ENCODE results near the gene FBXO42. TPM values are rescaled to one million over a fixed set of nuclear protein-coding genes. Genes with fewer than 3 reads are reported as not detected.

The FBXO42 gene
- total and polyA plus RNA-seq, 2 of the 8 experiments (the other 6 are each of a cell fraction or from before 2014, with no cell fraction given): 15.1 to 17.0 TPM

DNA sequence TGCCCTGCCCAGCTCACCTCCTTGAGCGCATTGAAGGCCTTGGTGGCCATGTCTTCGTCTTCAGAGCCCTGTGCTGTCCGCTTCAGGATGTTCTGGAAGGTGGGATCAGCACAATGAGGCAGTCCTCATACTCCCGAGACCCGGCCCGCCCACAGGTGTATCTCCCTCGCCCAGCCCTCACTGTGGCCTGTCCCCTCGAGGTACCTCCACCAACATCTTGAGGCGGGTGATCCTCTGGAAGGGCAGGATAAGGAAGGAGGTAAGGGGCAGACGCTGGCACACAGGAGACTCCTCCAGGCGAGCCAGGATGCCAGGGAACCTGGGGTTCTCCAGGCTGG is 147.0 kb downstream of the FBXO42 start:
- H3K27me3 ChIP-seq (replicated peaks in 1 of 4; ENCODE audit: control insufficient read depth in 3 of 4, extremely low read depth in 1 of 4, insufficient read depth in 3 of 4, low read length in 3 of 4): no peaks in the 10 kb centered on the region
- H3K27ac ChIP-seq (ENCODE audit: low read depth, low read length): no peak overlapping the region
- H4K8ac ChIP-seq (ENCODE audit: extremely low read depth, insufficient read depth, low read length): no peak overlapping the region
- no peak overlapping the region for H2AFZ ChIP-seq (ENCODE audit: low read length)
- H3K4me3 ChIP-seq (ENCODE audit: extremely low read depth in 1 of 4, insufficient read depth in 2 of 4, low read depth in 3 of 4, low read length in 4 of 4): no peak overlapping the region
- 0 out of 2 replicates have a peak overlapping the region, but pooled peaks have one; percentile 56 for H2AK5ac ChIP-seq (ENCODE audit: low read depth, low read length)
- H3K4me2 ChIP-seq (ENCODE audit: insufficient read depth in 1 of 2, low read depth in 2 of 2, low read length in 2 of 2): no peak overlapping the region
- FAIRE-seq (no peak), DNase-seq (ENCODE audit: low read depth in 1 of 2, low spot score in 2 of 2) (no peak)
- H3K4me1 ChIP-seq (replicated peaks in 1 of 4; ENCODE audit: control insufficient read depth in 3 of 4, insufficient read depth in 4 of 4, low read length in 3 of 4): peaks cover 0 to 20% (median 13%) of the 10 kb centered on the region in 4 experiments; a peak in 6 of 7 replicates
- no peak overlapping the region for H2BK12ac ChIP-seq (ENCODE audit: low read depth, low read length)
- no peaks in the 10 kb centered on the region for H3K9me3 ChIP-seq (ENCODE audit: insufficient read depth in 2 of 2, low read depth in 1 of 2, low read length in 1 of 2)
- peaks cover 0 to 13% of the 10 kb centered on the region in 2 experiments; a peak in 2 of 4 replicates for H3K79me2 ChIP-seq (ENCODE audit: control insufficient read depth in 1 of 2, insufficient read depth in 2 of 2, low read length in 2 of 2)
- POLR2A ChIA-PET (ENCODE audit: partially characterized antibody): interaction anchor here (1.0 to 1.7 kb wide), 3 partner anchors 11 to 39 kb away, joined by 3 to 4 read pairs (median 4); no protein-coding TSS in a partner anchor
- no peak overlapping the region for H3K9ac ChIP-seq (replicated peaks in 1 of 4; ENCODE audit: extremely low read depth in 1 of 4, low read depth in 3 of 4, low read length in 3 of 4)
- H3K79me1 ChIP-seq (ENCODE audit: low read depth, low read length): peaks cover 5% of the 10 kb centered on the region; the same call in 1 of the 2 replicates
- no peak overlapping the region for H3K18ac ChIP-seq (ENCODE audit: extremely low read depth, low read length)
- WGBS, 2 experiments (ENCODE audit: extremely low coverage in 1 of 2, insufficient coverage in 1 of 2, insufficient read length in 1 of 2, insufficient replicate concordance in 2 of 2, low coverage in 1 of 2, low lambda C conversion rate in 2 of 2, missing lambda C conversion rate in 1 of 2): 80% methylated on average over 11 of the region's 11 CpGs; no CpG with 5 or more reads in 1 of the 2 experiments
- H3K23me2 ChIP-seq (ENCODE audit: low read depth, low read length): peaks cover 6% of the 10 kb centered on the region
- no peak overlapping the region for H3K4ac ChIP-seq (replicated peaks; ENCODE audit: insufficient read length, low read depth, low read length)
- H2BK120ac ChIP-seq (replicated peaks; ENCODE audit: low read depth, low read length): no peak overlapping the region
- peaks cover 9 to 23% (median 18%) of the 10 kb centered on the region in 4 experiments; a peak in 7 of 8 replicates for H3K36me3 ChIP-seq (ENCODE audit: control insufficient read depth in 2 of 4, insufficient read depth in 4 of 4, low read length in 3 of 4)
- no peak overlapping the region for H4K91ac ChIP-seq (replicated peaks; ENCODE audit: insufficient read length, low read length)
- no peak overlapping the region for H3K56ac ChIP-seq (replicated peaks; ENCODE audit: insufficient read length, low read depth, low read length)
- H2BK20ac ChIP-seq (ENCODE audit: low read length): no peak overlapping the region
- no peak overlapping the region for H2BK15ac ChIP-seq (ENCODE audit: low read length)
- H4K5ac ChIP-seq (ENCODE audit: insufficient read length, low read depth, low read length): no peak overlapping the region
- H3K14ac ChIP-seq (ENCODE audit: insufficient read length): no peak overlapping the region
- peaks cover 2 to 4% of the 10 kb centered on the region in 2 experiments for H4K20me1 ChIP-seq (replicated peaks in 1 of 2; ENCODE audit: control insufficient read depth in 1 of 2, insufficient read depth in 2 of 2, low read length in 2 of 2)
- CTCF ChIA-PET (ENCODE audit: partially characterized antibody): interaction anchor here (0.8 to 7.6 kb wide), 15 partner anchors 11 to 132 kb away, joined by 3 to 45 read pairs (median 7); partner anchors contain the start of gene FAM131C
- no peak overlapping the region for H3K23ac ChIP-seq (ENCODE audit: insufficient read length)
- no peak overlapping the region for H2BK5ac ChIP-seq (ENCODE audit: low read depth, low read length)
- TF ChIP-seq KDM4A (IDR thresholded peaks at IDR 0.05; ENCODE audit: low read depth, low read length, severe bottlenecking) (no peak), RXRA (IDR thresholded peaks at IDR 0.05; ENCODE audit: insufficient read depth, low read depth, low read length) (no peak), TAF7 (optimal IDR thresholded peaks at IDR 0.05; ENCODE audit: borderline replicate concordance, low read depth, low read length) (no peak), FOSL1 (IDR thresholded peaks at IDR 0.05; ENCODE audit: insufficient read depth, low read depth, low read length) (no peak), RBBP5 (IDR thresholded peaks at IDR 0.05; ENCODE audit: borderline replicate concordance, low read depth, low read length) (no peak), TCF12 (IDR thresholded peaks at IDR 0.05; ENCODE audit: low read depth, low read length) (no peak), YY1 (IDR thresholded peaks at IDR 0.05; ENCODE audit: low read depth, low read length) (no peak), HDAC6 (IDR thresholded peaks at IDR 0.05; ENCODE audit: low read depth, low read length) (no peak), ZNF274 (IDR thresholded peaks at IDR 0.05; ENCODE audit: borderline replicate concordance, extremely low read depth, low read length) (no peak)
- TF ChIP-seq, protein P1, sequence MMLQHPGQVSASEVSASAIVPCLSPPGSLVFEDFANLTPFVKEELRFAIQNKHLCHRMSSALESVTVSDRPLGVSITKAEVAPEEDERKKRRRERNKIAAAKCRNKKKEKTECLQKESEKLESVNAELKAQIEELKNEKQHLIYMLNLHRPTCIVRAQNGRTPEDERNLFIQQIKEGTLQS (IDR thresholded peaks at IDR 0.05; ENCODE audit: insufficient read depth, low read depth, low read length): no peak
